Measurements from ENCODE around the gene RBP3. TPM values are rescaled to one million over a fixed set of nuclear protein-coding genes. Genes with fewer than 3 reads are reported as not detected.

RBP3 gene
- total RNA-seq, 4 donors from 2014 or later = not detected

- H3K9me3 ChIP-seq = no peaks in the 10 kb centered on the region
- DNase-seq = no peak
- H3K36me3 ChIP-seq = no peaks in the 10 kb centered on the region
- H3K27ac ChIP-seq = no peak overlapping the region
- intact Hi-C loops (cut with DNase I; ENCODE audit: low total_unique reads) = no loop called here
- TF ChIP-seq CTCF (IDR thresholded peaks at IDR 0.05) = no peak
- peaks cover 0 to 5% of the 10 kb centered on the region in 2 donors for H3K4me1 ChIP-seq
- H3K4me3 ChIP-seq = no peak overlapping the region
- no peaks in the 10 kb centered on the region for H3K27me3 ChIP-seq
These were observed 23.7 kb downstream of the RBP3 start for GRCh38 chr10:47371629-47372485.

GRCh38 chr10:47372726-47373125 is 24.6 kb downstream of the RBP3 start:
- H3K4me3 ChIP-seq = no peak overlapping the region
- no peaks in the 10 kb centered on the region for H3K36me3 ChIP-seq
- peaks cover 0 to 5% of the 10 kb centered on the region in 2 donors for H3K4me1 ChIP-seq
- intact Hi-C loops (cut with DNase I; ENCODE audit: low total_unique reads) = no loop called here
- H3K27ac ChIP-seq = no peak overlapping the region
- peak in 1 of 2 donors; percentile 8 for DNase-seq
- H3K9me3 ChIP-seq = no peaks in the 10 kb centered on the region
- TF ChIP-seq POLR2A (IDR thresholded peaks at IDR 0.05) = no peak
- no peak for TF ChIP-seq CTCF (IDR thresholded peaks at IDR 0.05)
- no peaks in the 10 kb centered on the region for H3K27me3 ChIP-seq

GRCh38 chr10:47374611-47375536 is 26.7 kb downstream of the RBP3 start:
- Histone ChIP-seq H3K36me3 (no peaks in the 10 kb centered on the region), H3K4me3 (no peak overlapping the region), H3K9me3 (no peaks in the 10 kb centered on the region), H3K27me3 (no peaks in the 10 kb centered on the region), H3K27ac (no peak overlapping the region), H3K4me1 (peaks cover 0 to 5% of the 10 kb centered on the region in 2 donors)
- no peak for TF ChIP-seq POLR2A (IDR thresholded peaks at IDR 0.05)
- TF ChIP-seq CTCF (IDR thresholded peaks at IDR 0.05) = no peak
- intact Hi-C loops (cut with DNase I; ENCODE audit: low total_unique reads) = no loop called here
- DNase-seq = no peak

GRCh38 chr10:47376522-47377220 is 28.5 kb downstream of the RBP3 start:
- TF ChIP-seq POLR2A (IDR thresholded peaks at IDR 0.05) = no peak
- Histone ChIP-seq H3K27ac (no peak overlapping the region), H3K36me3 (no peaks in the 10 kb centered on the region), H3K4me1 (peaks cover 0 to 5% of the 10 kb centered on the region in 2 donors), H3K27me3 (no peaks in the 10 kb centered on the region), H3K4me3 (no peak overlapping the region), H3K9me3 (no peaks in the 10 kb centered on the region)
- DNase-seq = no peak
- intact Hi-C loops (cut with DNase I; ENCODE audit: low total_unique reads) = no loop called here

GRCh38 chr10:47378183-47378510 is 30.0 kb downstream of the RBP3 start:
- peaks cover 0 to 5% of the 10 kb centered on the region in 2 donors for H3K4me1 ChIP-seq
- H3K9me3 ChIP-seq = no peaks in the 10 kb centered on the region
- DNase-seq = no peak
- H3K4me3 ChIP-seq = no peak overlapping the region
- TF ChIP-seq POLR2A (IDR thresholded peaks at IDR 0.05) = no peak
- TF ChIP-seq CTCF (IDR thresholded peaks at IDR 0.05) = no peak
- H3K27ac ChIP-seq = no peak overlapping the region
- H3K36me3 ChIP-seq = no peaks in the 10 kb centered on the region
- H3K27me3 ChIP-seq = no peaks in the 10 kb centered on the region
- intact Hi-C loops (cut with DNase I; ENCODE audit: low total_unique reads) = no loop called here

Measured in uterus (tissue), 4 donors.